Measurements from ENCODE around the gene CCDC112.

DNA sequence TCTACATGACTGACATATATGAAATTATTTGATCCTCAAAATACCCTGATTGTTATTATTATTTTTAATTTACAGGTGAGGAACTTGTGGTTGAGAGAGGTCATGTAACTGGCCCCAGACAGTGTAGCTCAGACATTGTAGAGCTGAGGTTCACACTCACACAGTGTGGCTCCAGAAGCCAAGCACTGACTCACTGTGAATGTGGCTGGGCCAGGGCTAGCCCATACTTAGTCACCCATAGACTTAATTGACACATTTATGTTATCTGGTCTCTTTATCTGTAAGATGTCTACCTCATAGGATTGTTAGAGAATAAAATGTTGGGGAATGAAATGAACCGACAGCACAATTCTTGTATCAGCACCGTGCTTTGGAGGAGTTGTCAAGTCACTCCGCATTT, 24.9 kb upstream of the CCDC112 start:
- no peak for TF ChIP-seq EZH2 (optimal IDR thresholded peaks at IDR 0.05; ENCODE audit: low read depth, low read length)
- TF ChIP-seq, protein P1, sequence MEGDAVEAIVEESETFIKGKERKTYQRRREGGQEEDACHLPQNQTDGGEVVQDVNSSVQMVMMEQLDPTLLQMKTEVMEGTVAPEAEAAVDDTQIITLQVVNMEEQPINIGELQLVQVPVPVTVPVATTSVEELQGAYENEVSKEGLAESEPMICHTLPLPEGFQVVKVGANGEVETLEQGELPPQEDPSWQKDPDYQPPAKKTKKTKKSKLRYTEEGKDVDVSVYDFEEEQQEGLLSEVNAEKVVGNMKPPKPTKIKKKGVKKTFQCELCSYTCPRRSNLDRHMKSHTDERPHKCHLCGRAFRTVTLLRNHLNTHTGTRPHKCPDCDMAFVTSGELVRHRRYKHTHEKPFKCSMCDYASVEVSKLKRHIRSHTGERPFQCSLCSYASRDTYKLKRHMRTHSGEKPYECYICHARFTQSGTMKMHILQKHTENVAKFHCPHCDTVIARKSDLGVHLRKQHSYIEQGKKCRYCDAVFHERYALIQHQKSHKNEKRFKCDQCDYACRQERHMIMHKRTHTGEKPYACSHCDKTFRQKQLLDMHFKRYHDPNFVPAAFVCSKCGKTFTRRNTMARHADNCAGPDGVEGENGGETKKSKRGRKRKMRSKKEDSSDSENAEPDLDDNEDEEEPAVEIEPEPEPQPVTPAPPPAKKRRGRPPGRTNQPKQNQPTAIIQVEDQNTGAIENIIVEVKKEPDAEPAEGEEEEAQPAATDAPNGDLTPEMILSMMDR (IDR thresholded peaks at IDR 0.05; ENCODE audit: low read length): no peak
- no peak for TF ChIP-seq EZH2phosphoT487 (IDR thresholded peaks at IDR 0.05; ENCODE audit: low read length)

All from MM.1S (cell line).